GM23248 (cell line): ENCODE measurements around the gene KCMF1. TPM values are rescaled to one million over a fixed set of nuclear protein-coding genes. Genes with fewer than 3 reads are reported as not detected.

Experiments used
- DNase-seq: peaks from one replicate; pipeline ENCODE4 v3.0.0-alpha.2; 2015
- H2AFZ ChIP-seq: fragments of 200-600 bp; sonication (generic); 2 replicates; pipeline ENCODE4 v1.6.1; 2016; ENCODE audit warnings: antibody characterized with exemption
- H3F3A ChIP-seq: fragments of 200-600 bp; sonication (generic); 2 replicates; pipeline ENCODE4 v1.6.1; 2016; ENCODE audit warnings: mild to moderate bottlenecking, antibody characterized with exemption, mixed run types; ENCODE audit not compliant: insufficient read depth
- H3K27ac ChIP-seq: fragments of 200-600 bp; sonication (generic); 2 replicates; pipeline ENCODE4 v1.5.1; 2016; ENCODE audit warnings: mild to moderate bottlenecking
- H3K27me3 ChIP-seq: fragments of 200-600 bp; sonication (generic); replicated peaks from 2 replicates; pipeline ENCODE4 v1.6.1; 2016; ENCODE audit warnings: mild to moderate bottlenecking; ENCODE audit not compliant: insufficient read depth
- H3K36me3 ChIP-seq: fragments of 200-600 bp; sonication (generic); 2 replicates; pipeline ENCODE4 v1.6.1; 2016; ENCODE audit warnings: low read depth, mild to moderate bottlenecking
- H3K4me1 ChIP-seq: fragments of 200-600 bp; sonication (generic); 2 replicates; pipeline ENCODE4 v1.6.1; 2016; ENCODE audit warnings: mild to moderate bottlenecking; ENCODE audit not compliant: insufficient read depth
- H3K4me2 ChIP-seq: fragments of 200-600 bp; sonication (generic); one replicate; pipeline ENCODE4 v1.6.1; 2016; ENCODE audit warnings: mild to moderate bottlenecking; ENCODE audit not compliant: unreplicated experiment
- H3K4me3 ChIP-seq: fragments of 200-600 bp; sonication (generic); 2 replicates; pipeline ENCODE4 v1.5.1; 2016; ENCODE audit warnings: mild to moderate bottlenecking
- H3K79me2 ChIP-seq: fragments of 200-600 bp; sonication (generic); 2 replicates; pipeline ENCODE4 v1.6.1; 2016; ENCODE audit warnings: mild to moderate bottlenecking; ENCODE audit not compliant: insufficient read depth
- H3K9ac ChIP-seq: fragments of 200-600 bp; sonication (generic); 2 replicates; pipeline ENCODE4 v1.6.1; 2016; ENCODE audit warnings: mild to moderate bottlenecking
- H3K9me2 ChIP-seq: fragments of 200-600 bp; sonication (generic); 2 replicates; pipeline ENCODE4 v1.6.1; 2016; ENCODE audit warnings: mixed run types, mild to moderate bottlenecking, moderate library complexity; ENCODE audit not compliant: insufficient read depth
- H3K9me3 ChIP-seq: fragments of 200-600 bp; sonication (generic); one replicate; pipeline ENCODE4 v1.6.1; 2017; ENCODE audit warnings: low read depth
- H4K20me1 ChIP-seq: fragments of 200-600 bp; sonication (generic); 2 replicates; pipeline ENCODE4 v1.6.0; 2016; ENCODE audit not compliant: insufficient read depth
- EZH2 ChIP-seq: fragments of 200-600 bp; sonication (generic); IDR thresholded peaks from 2 replicates; pipeline ENCODE4 v1.6.1; 2018; ENCODE audit warnings: antibody characterized with exemption, mild to moderate bottlenecking; ENCODE audit not compliant: insufficient read depth, poor library complexity, severe bottlenecking
- EZH2phosphoT487 ChIP-seq: fragments of 200-600 bp; sonication (generic); IDR thresholded peaks from 2 replicates; pipeline ENCODE4 v1.6.1; 2018; ENCODE audit warnings: antibody characterized with exemption, moderate library complexity, mild to moderate bottlenecking, low read depth; ENCODE audit not compliant: insufficient read depth
- WGBS, 2 experiments: methylation state at CpG; one replicate each; pipeline ENCODE4 v1.1.6; 2015 to 2017; ENCODE audit warnings: low lambda C conversion rate in 2 of 2, low coverage in 1 of 2; ENCODE audit errors: missing lambda C conversion rate in 2 of 2; 5-methylcytosine and 5-hydroxymethylcytosine counted together
- in situ Hi-C: fragments of 300-500 bp; cut with MboI; formaldehyde crosslinking; loops from 2 replicates; pipeline ENCODE4 v1.15.0; 2020
- polyA plus RNA-seq: library from polyadenylated mRNA; unstranded; fragments of >200 nt; fragmentation: Nextera tagmentation; extraction: Ambion mirVana; gene quantifications from 2 replicates; pipeline ENCODE4 v1.2.1, GENCODE V29; 2016
- total RNA-seq: library from RNA; depleted of rRNA; stranded (reverse); fragments of >200 nt; shearing (Covaris generic); gene quantifications from 2 replicates; pipeline ENCODE4 v1.2.3, GENCODE V29; 2014

Gene KCMF1
- total and polyA plus RNA-seq, 2 experiments from 2014 or later: 52.5 to 87.2 TPM

GRCh38 chr2:85034158-85034557 lies 63.2 kb downstream of the KCMF1 start:
- in situ Hi-C loops: no loop called here
- H3K4me1 ChIP-seq: no peaks in the 10 kb centered on the region
- no peak overlapping the region for H3K4me2 ChIP-seq
- no peak overlapping the region for H3K9ac ChIP-seq
- H3K9me3 ChIP-seq: no peaks in the 10 kb centered on the region
- no peak overlapping the region for H3K27ac ChIP-seq
- H3K4me3 ChIP-seq: no peak overlapping the region
- H3K27me3 ChIP-seq: no peaks in the 10 kb centered on the region
- no peak overlapping the region for H2AFZ ChIP-seq
- H3K36me3 ChIP-seq: peaks cover 64% of the 10 kb centered on the region
- DNase-seq: no peak
- no peaks in the 10 kb centered on the region for H3F3A ChIP-seq
- no peaks in the 10 kb centered on the region for H3K9me2 ChIP-seq
- H3K79me2 ChIP-seq: peaks cover 98% of the 10 kb centered on the region
- no peak for TF ChIP-seq EZH2
- TF ChIP-seq EZH2phosphoT487: no peak
- WGBS, 2 experiments: 92 to 95% methylated on average over 2 of the region's 2 CpGs
- no peaks in the 10 kb centered on the region; the same call in 1 of the 2 replicates for H4K20me1 ChIP-seq

- peaks cover 51% of the 10 kb centered on the region for H3K36me3 ChIP-seq
- WGBS, 2 experiments: 98 to 99% methylated on average over 7 of the region's 7 CpGs
- H3K9me2 ChIP-seq: no peaks in the 10 kb centered on the region
- H3K27me3 ChIP-seq: no peaks in the 10 kb centered on the region
- H2AFZ ChIP-seq: no peak overlapping the region
- H3K9me3 ChIP-seq: no peaks in the 10 kb centered on the region
- H3K9ac ChIP-seq: no peak overlapping the region
- TF ChIP-seq EZH2phosphoT487 (no peak), EZH2 (no peak)
- H3K4me1 ChIP-seq: peaks cover 9% of the 10 kb centered on the region
- in situ Hi-C loops: no loop called here
- no peak overlapping the region for H3K4me3 ChIP-seq
- H3K27ac ChIP-seq: no peak overlapping the region
- H3F3A ChIP-seq: peaks cover 8% of the 10 kb centered on the region; the same call in 1 of the 2 replicates
- no peak for DNase-seq
- H4K20me1 ChIP-seq: peaks cover 5% of the 10 kb centered on the region; the same call in 1 of the 2 replicates
- no peak overlapping the region for H3K4me2 ChIP-seq
- H3K79me2 ChIP-seq: peaks cover 98% of the 10 kb centered on the region
Observed at GRCh38 chr2:85037622-85038021, 66.7 kb downstream of the KCMF1 start.

GRCh38 chr2:85042330-85042729 lies 71.4 kb downstream of the KCMF1 start:
- no peak overlapping the region for H3K9ac ChIP-seq
- H3K27me3 ChIP-seq: no peaks in the 10 kb centered on the region
- H3K4me1 ChIP-seq: peaks cover 12% of the 10 kb centered on the region
- H3K36me3 ChIP-seq: peaks cover 62% of the 10 kb centered on the region
- DNase-seq: no peak
- in situ Hi-C loops: no loop called here
- H2AFZ ChIP-seq: no peak overlapping the region
- 81 to 84% methylated on average over 4 of the region's 4 CpGs for WGBS, 2 experiments
- no peak overlapping the region for H3K4me3 ChIP-seq
- H3K9me3 ChIP-seq: no peaks in the 10 kb centered on the region
- H3K79me2 ChIP-seq: peaks cover 99% of the 10 kb centered on the region
- no peaks in the 10 kb centered on the region for H3K9me2 ChIP-seq
- H4K20me1 ChIP-seq: peaks cover 8% of the 10 kb centered on the region; the same call in 1 of the 2 replicates
- peaks cover 18% of the 10 kb centered on the region for H3F3A ChIP-seq
- H3K4me2 ChIP-seq: no peak overlapping the region
- H3K27ac ChIP-seq: no peak overlapping the region
- TF ChIP-seq EZH2 (no peak), EZH2phosphoT487 (no peak)

- 96 to 97% methylated on average over 3 of the region's 3 CpGs for WGBS, 2 experiments
- Histone ChIP-seq H3K27me3 (no peaks in the 10 kb centered on the region), H3K36me3 (peaks cover 73% of the 10 kb centered on the region), H3K79me2 (peaks cover 69% of the 10 kb centered on the region), H3K9me3 (no peaks in the 10 kb centered on the region), H3K27ac (no peak overlapping the region), H4K20me1 (no peaks in the 10 kb centered on the region), H3F3A (peaks cover 17% of the 10 kb centered on the region), H3K4me1 (peaks cover 11% of the 10 kb centered on the region), H2AFZ (no peak overlapping the region), H3K9ac (no peak overlapping the region), H3K4me3 (no peak overlapping the region), H3K4me2 (no peak overlapping the region), H3K9me2 (no peaks in the 10 kb centered on the region)
- in situ Hi-C loops: no loop called here
- DNase-seq: no peak
- no peak for TF ChIP-seq EZH2phosphoT487
- TF ChIP-seq EZH2: no peak
Observed at GRCh38 chr2:85048534-85048933, 77.6 kb downstream of the KCMF1 start.

GRCh38 chr2:85049236-85049635 lies 78.3 kb downstream of the KCMF1 start:
- Histone ChIP-seq H3K79me2 (peaks cover 62% of the 10 kb centered on the region), H3K9ac (no peak overlapping the region), H3F3A (peaks cover 21% of the 10 kb centered on the region), H3K36me3 (peaks cover 68% of the 10 kb centered on the region), H3K9me3 (no peaks in the 10 kb centered on the region), H3K27ac (no peak overlapping the region), H3K9me2 (no peaks in the 10 kb centered on the region), H3K27me3 (no peaks in the 10 kb centered on the region), H3K4me2 (no peak overlapping the region), H4K20me1 (no peaks in the 10 kb centered on the region), H3K4me1 (peaks cover 18% of the 10 kb centered on the region), H2AFZ (no peak overlapping the region), H3K4me3 (no peak overlapping the region)
- 93 to 94% methylated on average over 10 of the region's 10 CpGs for WGBS, 2 experiments
- no peak for DNase-seq
- in situ Hi-C loops: no loop called here
- TF ChIP-seq EZH2: no peak
- TF ChIP-seq EZH2phosphoT487: no peak
